Activated CD4-positive, alpha-beta T cell treated with anti-CD3 and anti-CD28 coated beads for 4 hours (primary cell): ENCODE measurements around the gene CRIP3.
"Not testable (repeated sequence)": the region's sequence is repeated elsewhere in the genome, so short reads cannot be mapped to it uniquely, and the experiment has no call there.

Experiments
- DNase-seq, 2 donors: peaks; one replicate each; pipeline ENCODE4 v3.0.0-alpha.2; 2020

Gene CRIP3

GRCh38 chr6:43308101-43308989 is at the start of gene CRIP3:
TSS of gene CRIP3 (minus strand) at chr6:43308826. CDS start at chr6:43308792, 34 bp downstream.
- peak; percentile 43 to 44 for DNase-seq

GRCh38 chr6:43355862-43356590 is 47.4 kb upstream of the CRIP3 start:
- no peak for DNase-seq

GRCh38 chr6:43351951-43352350 is 43.3 kb upstream of the CRIP3 start:
- DNase-seq = not testable (repeated sequence)

GRCh38 chr6:43347444-43347843 is 38.8 kb upstream of the CRIP3 start:
- DNase-seq = no peak

GRCh38 chr6:43347021-43347420 is 38.4 kb upstream of the CRIP3 start:
- DNase-seq = no peak

- DNase-seq = not testable (repeated sequence)
Measured at GRCh38 chr6:43346243-43346642, 37.6 kb upstream of the CRIP3 start.

GRCh38 chr6:43339168-43339567 is 30.5 kb upstream of the CRIP3 start:
- no peak for DNase-seq

GRCh38 chr6:43338243-43338642 is 29.6 kb upstream of the CRIP3 start:
- no peak for DNase-seq

- no peak for DNase-seq
Measured at GRCh38 chr6:43336382-43336781, 27.8 kb upstream of the CRIP3 start.

GRCh38 chr6:43335469-43335868 is 26.8 kb upstream of the CRIP3 start:
- no peak for DNase-seq

- no peak for DNase-seq
Measured at GRCh38 chr6:43334466-43335095, 26.0 kb upstream of the CRIP3 start.

GRCh38 chr6:43331891-43332290 is 23.3 kb upstream of the CRIP3 start:
- no peak for DNase-seq

- DNase-seq = no peak
Measured at GRCh38 chr6:43331470-43331869, 22.8 kb upstream of the CRIP3 start.

- no peak for DNase-seq
Measured at GRCh38 chr6:43328528-43328927, 19.9 kb upstream of the CRIP3 start.

GRCh38 chr6:43325876-43326275 is 17.2 kb upstream of the CRIP3 start:
- no peak for DNase-seq

- no peak for DNase-seq
Measured at GRCh38 chr6:43318011-43318410, 9.4 kb upstream of the CRIP3 start.

- no peak for DNase-seq
Measured at GRCh38 chr6:43313813-43314212, 5.2 kb upstream of the CRIP3 start.

GRCh38 chr6:43311666-43312065 is 3.0 kb upstream of the CRIP3 start:
- DNase-seq = no peak

GRCh38 chr6:43310624-43311023 is 2.0 kb upstream of the CRIP3 start:
- no peak for DNase-seq

GRCh38 chr6:43310134-43310533 is 1.5 kb upstream of the CRIP3 start:
- DNase-seq = no peak

- DNase-seq = no peak
Measured at GRCh38 chr6:43308990-43309477, 408 bp upstream of the CRIP3 start.

GRCh38 chr6:43307451-43308100 is 1.1 kb downstream of the CRIP3 start:
- no peak for DNase-seq

- no peak for DNase-seq
Measured at GRCh38 chr6:43306086-43306485, 2.5 kb downstream of the CRIP3 start.
